ENCODE data around the gene NBPF11. TPM values are rescaled to one million over a fixed set of nuclear protein-coding genes. Genes with fewer than 3 reads are reported as not detected.
"Not testable (repeated sequence)": the region's sequence is repeated elsewhere in the genome, so short reads cannot be mapped to it uniquely, and the experiment has no call there.

Gene NBPF11
- total RNA-seq, 8 experiments from 2014 or later, result 6.3 to 40.6 (median 7.9) TPM

- WGBS, 10 experiments, result 86 to 95% (median 90%) methylated on average over 10 to 34 of the region's 43 CpGs; no CpG with 5 or more reads in 7 of the 10 experiments
Observed at GRCh38 chr1:148160343-148161052, 8.4 kb upstream of the NBPF11 start.

DNA sequence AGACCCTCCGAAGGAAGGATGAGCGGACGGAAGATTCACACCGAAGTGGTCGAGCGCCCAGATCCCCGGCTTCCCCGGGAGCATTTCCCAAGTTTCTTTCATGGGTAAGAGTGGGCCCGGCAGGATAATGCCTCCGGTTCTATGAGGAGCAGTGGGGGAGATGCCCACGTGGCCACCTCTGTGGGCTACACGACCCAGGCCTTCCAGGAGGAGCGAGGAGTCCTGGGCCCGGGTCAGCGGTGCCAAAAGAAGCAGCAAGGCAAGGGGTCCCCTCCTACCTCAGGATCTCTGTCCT is 7.9 kb upstream of the NBPF11 start:
- Histone ChIP-seq H3K27ac (no peak overlapping the region), H3K4me1 (replicated peaks in 1 of 2) (no peaks in the 10 kb centered on the region), H3K4me3 (no peak overlapping the region)
- in situ Hi-C loops (cut with MboI; ENCODE audit: low pct_unique_long_range_greater_than_20kb in 2 of 9, low sequenced_read_pairs in 9 of 9, unreplicated experiment in 9 of 9), result no loop called here
- WGBS, 10 experiments, result 60 to 100% (median 94%) methylated on average over 3 to 10 of the region's 15 CpGs; no CpG with 5 or more reads in 3 of the 10 experiments
- no peak for ATAC-seq (replicated peaks in 6 of 8)

More at GRCh38 chr1:148160343-148161052, 8.4 kb upstream of the NBPF11 start:
- Histone ChIP-seq H3K4me3 (no peak overlapping the region), H3K4me1 (replicated peaks in 1 of 2) (no peaks in the 10 kb centered on the region), H3K27ac (no peak overlapping the region)
- ATAC-seq (replicated peaks in 6 of 8), result no peak
- in situ Hi-C loops (cut with MboI; ENCODE audit: low pct_unique_long_range_greater_than_20kb in 2 of 9, low sequenced_read_pairs in 9 of 9, unreplicated experiment in 9 of 9), result no loop called here

DNA sequence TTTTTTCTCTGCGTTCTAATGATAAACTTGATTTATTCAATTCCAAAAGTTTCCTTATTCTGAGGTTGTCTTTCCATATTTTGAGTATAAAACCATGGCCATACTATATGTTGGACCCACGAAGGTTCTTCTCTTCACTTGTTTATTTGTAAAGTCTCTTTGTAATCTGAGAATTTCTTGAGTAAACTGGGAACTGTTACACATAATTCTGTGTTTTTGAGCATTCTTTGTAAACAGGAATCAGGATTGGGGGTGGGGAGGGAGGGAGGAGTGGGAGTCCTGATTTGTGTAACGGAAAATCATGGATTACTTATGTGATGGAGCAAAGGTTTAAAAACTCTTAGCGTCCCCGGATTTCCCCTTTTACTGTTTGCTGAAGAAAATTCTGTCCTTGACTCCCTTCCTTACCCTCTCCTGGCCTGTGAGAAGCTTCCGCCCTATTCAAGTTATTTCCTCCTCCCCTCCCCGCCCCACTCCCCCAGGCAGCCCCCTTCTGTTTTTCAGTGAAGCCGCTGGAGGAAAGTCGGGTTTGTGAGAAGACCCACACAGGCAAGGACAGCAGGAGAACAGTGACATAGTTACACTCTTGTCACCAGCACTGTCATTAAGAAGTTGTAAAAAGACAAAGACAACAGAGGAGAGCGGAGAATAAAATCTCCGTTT is 6.4 kb upstream of the NBPF11 start:
- ATAC-seq (replicated peaks in 6 of 8), result no peak
- Histone ChIP-seq H3K4me3 (no peak overlapping the region), H3K4me1 (replicated peaks in 1 of 2) (no peaks in the 10 kb centered on the region), H3K27ac (no peak overlapping the region)
- 50 to 100% (median 66%) methylated on average over 1 to 8 of the region's 11 CpGs; no CpG with 5 or more reads in 2 of the 10 experiments for WGBS, 10 experiments
- in situ Hi-C loops (cut with MboI; ENCODE audit: low pct_unique_long_range_greater_than_20kb in 2 of 9, low sequenced_read_pairs in 9 of 9, unreplicated experiment in 9 of 9), result no loop called here

DNA sequence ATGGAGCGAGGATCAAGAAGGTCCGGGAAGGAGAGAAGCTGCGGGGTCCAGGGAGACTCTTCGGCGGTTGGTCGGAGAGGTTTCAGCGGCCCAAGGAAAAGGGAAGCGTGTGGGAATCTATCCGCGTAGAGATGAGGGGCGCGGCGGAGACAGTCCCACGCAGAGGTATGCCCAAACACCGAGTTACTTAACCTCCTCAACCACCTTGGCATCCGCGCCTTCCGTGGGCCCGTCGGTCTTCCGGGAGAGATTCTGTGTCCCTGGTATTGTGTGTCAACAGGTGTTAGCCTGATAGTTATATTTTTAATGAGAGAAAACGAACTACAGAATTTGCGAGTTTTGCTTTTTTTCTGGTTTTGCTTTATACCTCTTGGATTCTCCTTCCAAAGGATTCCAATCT is 5.7 kb upstream of the NBPF11 start:
- 100% methylated on average over 1 of the region's 23 CpGs; no CpG with 5 or more reads in 7 of the 10 experiments for WGBS, 10 experiments
- in situ Hi-C loops (cut with MboI; ENCODE audit: low pct_unique_long_range_greater_than_20kb in 2 of 9, low sequenced_read_pairs in 9 of 9, unreplicated experiment in 9 of 9); ATAC-seq (replicated peaks in 6 of 8); H3K4me1 ChIP-seq (replicated peaks in 1 of 2); H3K4me3 ChIP-seq; H3K27ac ChIP-seq: not testable (repeated sequence)

GRCh38 chr1:148155494-148156275 is 3.6 kb upstream of the NBPF11 start:
- WGBS, 10 experiments, result 0 to 67% (median 37%) methylated on average over 1 to 2 of the region's 7 CpGs; no CpG with 5 or more reads in 4 of the 10 experiments
- H3K4me3 ChIP-seq; H3K27ac ChIP-seq; H3K4me1 ChIP-seq (replicated peaks in 1 of 2); in situ Hi-C loops (cut with MboI; ENCODE audit: low pct_unique_long_range_greater_than_20kb in 2 of 9, low sequenced_read_pairs in 9 of 9, unreplicated experiment in 9 of 9): not testable (repeated sequence)
- ATAC-seq (replicated peaks in 6 of 8), result peak in 6 of 8 experiments; percentile 6 to 76 (median 19)

DNA sequence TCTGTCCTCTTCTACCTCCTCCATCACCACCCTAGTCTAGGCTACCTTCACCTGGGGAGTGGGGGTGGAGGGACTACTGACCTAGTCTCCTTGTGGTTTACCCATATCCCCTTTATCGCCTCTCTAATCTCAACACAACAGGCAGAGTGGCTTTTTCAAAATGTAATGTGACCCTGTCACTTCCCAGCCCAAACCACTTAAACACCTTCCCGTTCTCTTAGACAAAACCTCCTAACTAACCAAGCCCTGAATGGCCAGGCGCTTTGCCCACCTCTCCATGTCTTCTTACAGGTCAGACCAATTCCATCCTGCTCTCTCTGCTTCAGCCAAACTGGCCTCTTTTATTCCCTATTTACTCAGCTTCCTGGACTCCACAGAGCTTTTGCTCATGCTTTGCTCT is 714 bp upstream of the NBPF11 start:
- H3K4me1 ChIP-seq (replicated peaks in 1 of 2); H3K27ac ChIP-seq; H3K4me3 ChIP-seq; ATAC-seq (replicated peaks in 6 of 8); in situ Hi-C loops (cut with MboI; ENCODE audit: low pct_unique_long_range_greater_than_20kb in 2 of 9, low sequenced_read_pairs in 9 of 9, unreplicated experiment in 9 of 9): not testable (repeated sequence)
- WGBS, 10 experiments, result no CpG with 5 or more reads among the region's 3 CpGs

GRCh38 chr1:148151371-148151819 is 686 bp downstream of the NBPF11 start:
- H3K4me1 ChIP-seq (replicated peaks in 1 of 2); in situ Hi-C loops (cut with MboI; ENCODE audit: low pct_unique_long_range_greater_than_20kb in 2 of 9, low sequenced_read_pairs in 9 of 9, unreplicated experiment in 9 of 9); H3K27ac ChIP-seq: not testable (repeated sequence)
- ATAC-seq (replicated peaks in 6 of 8), result peak; percentile 23 to 60 (median 52)
- H3K4me3 ChIP-seq, result peak overlapping the region; percentile 60 to 98 (median 76)
- no CpG with 5 or more reads among the region's 40 CpGs for WGBS, 10 experiments

DNA sequence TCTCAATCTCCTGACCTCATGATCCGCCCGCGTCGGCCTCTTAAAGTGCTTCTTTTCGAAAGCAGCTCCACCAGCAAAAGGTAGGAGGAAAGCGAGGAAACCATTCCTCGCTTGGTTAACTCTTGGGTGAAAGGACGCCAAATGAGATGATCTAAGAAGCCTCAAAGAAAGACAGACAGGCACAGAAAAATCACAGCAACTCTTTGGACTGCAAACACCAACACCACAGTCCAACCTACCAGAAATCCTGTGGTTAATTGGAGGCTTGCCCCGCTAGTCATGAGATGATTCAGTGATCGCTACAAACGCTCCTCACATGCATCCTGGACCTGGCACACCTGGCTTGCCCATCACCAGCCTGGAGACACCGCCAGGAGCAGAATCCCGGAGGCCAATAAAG is 1.1 kb downstream of the NBPF11 start:
- peak in 1 of 8 experiments; percentile 3 for ATAC-seq (replicated peaks in 6 of 8)

DNA sequence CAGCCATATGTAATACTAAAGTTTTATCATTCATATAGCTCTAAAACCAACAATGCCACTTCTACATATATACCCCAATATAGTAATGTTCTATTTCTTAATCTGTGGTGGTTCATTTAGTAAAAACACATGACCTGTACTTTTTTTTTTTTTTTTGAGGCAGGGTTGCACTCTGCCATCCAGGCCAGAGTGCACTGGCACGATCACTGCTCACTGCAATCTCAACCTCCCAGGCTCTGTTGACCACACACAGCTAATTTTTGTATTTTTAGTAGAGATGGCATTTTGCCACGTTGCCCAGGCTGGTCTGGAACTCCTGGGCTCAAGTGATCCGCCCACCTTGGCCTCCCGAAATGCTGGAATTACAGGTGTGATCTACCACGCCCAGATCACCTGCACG is 2.1 kb downstream of the NBPF11 start:
- no CpG with 5 or more reads among the region's 6 CpGs for WGBS, 10 experiments
- in situ Hi-C loops (cut with MboI; ENCODE audit: low pct_unique_long_range_greater_than_20kb in 2 of 9, low sequenced_read_pairs in 9 of 9, unreplicated experiment in 9 of 9); H3K4me1 ChIP-seq (replicated peaks in 1 of 2); ATAC-seq (replicated peaks in 6 of 8); H3K27ac ChIP-seq; H3K4me3 ChIP-seq: not testable (repeated sequence)

More for the DNA sequence above, 1.1 kb downstream of the NBPF11 start:
- H3K27ac ChIP-seq; in situ Hi-C loops (cut with MboI; ENCODE audit: low pct_unique_long_range_greater_than_20kb in 2 of 9, low sequenced_read_pairs in 9 of 9, unreplicated experiment in 9 of 9); H3K4me1 ChIP-seq (replicated peaks in 1 of 2): not testable (repeated sequence)
- WGBS, 10 experiments, result 0 to 65% methylated on average over 1 to 7 of the region's 13 CpGs; no CpG with 5 or more reads in 8 of the 10 experiments
- peak overlapping the region; percentile 60 to 98 (median 76) for H3K4me3 ChIP-seq

DNA sequence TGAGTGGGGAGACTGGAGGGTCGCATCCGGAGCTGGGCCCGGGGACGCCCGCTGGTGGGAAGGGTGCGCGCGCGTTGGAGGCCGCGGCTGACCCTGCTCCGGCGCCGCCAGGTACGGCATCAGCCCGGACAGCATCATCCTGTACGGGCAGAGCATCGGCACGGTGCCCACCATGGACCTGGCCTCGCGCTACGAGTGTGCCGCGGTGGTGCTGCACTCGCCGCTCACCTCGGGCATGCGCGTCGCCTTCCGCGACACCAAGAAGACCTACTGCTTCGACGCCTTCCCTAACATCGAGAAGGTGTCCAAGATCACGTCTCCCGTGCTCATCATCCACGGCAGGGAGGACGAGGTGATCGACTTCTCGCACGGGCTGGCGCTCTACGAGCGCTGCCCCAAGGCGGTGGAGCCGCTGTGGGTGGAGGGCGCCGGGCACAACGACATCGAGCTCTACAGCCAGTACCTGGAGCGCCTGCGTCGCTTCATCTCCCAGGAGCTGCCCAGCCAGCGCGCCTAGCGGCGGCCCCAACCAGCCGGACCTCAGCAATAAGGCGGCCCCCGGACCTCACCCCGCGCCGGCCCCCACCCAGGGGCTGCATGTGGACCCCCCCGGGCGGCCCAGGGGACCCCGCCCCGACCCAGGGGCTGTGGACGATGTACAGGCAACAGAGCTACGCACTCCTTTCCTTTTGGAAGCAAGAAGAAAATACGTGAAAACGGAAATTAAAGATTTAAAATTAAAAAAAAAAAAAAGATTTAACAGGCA is 2.8 kb downstream of the NBPF11 start:
- ATAC-seq (replicated peaks in 6 of 8); H3K27ac ChIP-seq; in situ Hi-C loops (cut with MboI; ENCODE audit: low pct_unique_long_range_greater_than_20kb in 2 of 9, low sequenced_read_pairs in 9 of 9, unreplicated experiment in 9 of 9); H3K4me3 ChIP-seq; H3K4me1 ChIP-seq (replicated peaks in 1 of 2): not testable (repeated sequence)
- WGBS, 10 experiments, result 72 to 100% (median 100%) methylated on average over 2 of the region's 72 CpGs; no CpG with 5 or more reads in 5 of the 10 experiments

DNA sequence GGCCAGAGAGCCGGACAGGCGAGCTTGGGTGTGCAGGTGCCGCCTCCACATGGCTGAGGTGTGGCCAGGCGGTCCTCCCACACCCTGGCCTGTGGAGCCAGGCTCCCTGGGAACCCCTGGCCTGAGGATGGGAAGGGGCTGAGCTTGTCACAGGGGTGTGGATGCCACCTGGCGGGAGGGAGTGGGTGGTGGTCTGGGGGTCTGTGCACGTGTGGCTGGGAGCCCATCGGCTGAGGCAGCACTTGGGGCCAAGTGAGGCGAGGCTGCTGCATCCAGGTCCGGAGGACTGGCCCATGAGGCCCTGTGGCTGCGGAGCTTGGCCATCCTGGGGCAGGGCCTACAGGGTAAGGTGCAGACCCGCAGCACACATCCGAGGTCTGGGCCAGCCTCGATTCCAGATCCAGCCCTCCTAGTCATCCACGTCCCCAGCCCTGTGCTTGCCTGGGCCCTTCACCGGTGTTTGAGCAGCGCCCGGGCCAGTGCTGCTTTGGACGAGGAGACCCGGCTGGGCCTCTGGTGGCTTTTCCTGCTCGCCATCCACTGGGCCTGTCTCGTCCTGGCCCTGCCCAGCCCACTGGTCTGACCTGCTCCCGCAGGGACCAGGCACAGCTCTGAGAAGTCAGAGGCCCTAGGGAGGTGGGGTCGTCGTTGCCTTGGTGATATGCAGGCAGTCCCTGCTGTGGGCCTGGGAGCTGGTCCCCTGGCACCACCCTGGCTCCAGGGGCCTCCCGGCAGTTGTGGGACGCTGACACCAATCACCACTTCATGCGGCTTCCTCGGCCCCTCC is 4.8 kb downstream of the NBPF11 start:
- H3K4me1 ChIP-seq (replicated peaks in 1 of 2); in situ Hi-C loops (cut with MboI; ENCODE audit: low pct_unique_long_range_greater_than_20kb in 2 of 9, low sequenced_read_pairs in 9 of 9, unreplicated experiment in 9 of 9); H3K27ac ChIP-seq; H3K4me3 ChIP-seq; ATAC-seq (replicated peaks in 6 of 8): not testable (repeated sequence)
- WGBS, 10 experiments, result 60% methylated on average over 1 of the region's 28 CpGs; no CpG with 5 or more reads in 9 of the 10 experiments
